Activated naive CD8-positive, alpha-beta T cell treated with anti-CD3 and anti-CD28 coated beads, Interleukin-2, amount 10 ng/mL, durations not matched to agents 7 days and 5 days (primary cell): ENCODE measurements around the gene FBH1. TPM values are rescaled to one million over a fixed set of nuclear protein-coding genes. Genes with fewer than 3 reads are reported as not detected.
"Not testable (repeated sequence)": the region's sequence is repeated elsewhere in the genome, so short reads cannot be mapped to it uniquely, and the experiment has no call there.

Experiments used
- ATAC-seq: fragments of 150-1000 bp; cut with Tn5 transposase; one replicate; pipeline ENCODE4 v1.10.0; 2021; ENCODE audit warnings: low read depth, moderate library complexity
- POLR2A ChIA-PET: fragments of 350-600 bp; sonication (Branson Sonifier 250); formaldehyde crosslinking; loops from one replicate; lab custom pipeline; 2021; ENCODE audit warnings: antibody characterized with exemption; lab: Charles Lee
- DNase-seq: peaks from one replicate; pipeline ENCODE4 v3.0.0; 2021
- H3K27ac Mint-ChIP-seq: one replicate; pipeline ENCODE4 v1.8.0; 2022; ENCODE audit warnings: mild to moderate bottlenecking, mixed read lengths
- H3K27me3 Mint-ChIP-seq: one replicate; pipeline ENCODE4 v1.8.0; 2022; ENCODE audit warnings: mild to moderate bottlenecking, moderate library complexity, mixed read lengths
- H3K36me3 Mint-ChIP-seq: one replicate; pipeline ENCODE4 v1.8.0; 2021; ENCODE audit warnings: mild to moderate bottlenecking, mixed read lengths
- H3K4me1 Mint-ChIP-seq: one replicate; pipeline ENCODE4 v1.8.0; 2021; ENCODE audit warnings: mixed read lengths
- H3K4me3 Mint-ChIP-seq: one replicate; pipeline ENCODE4 v1.8.0; 2022; ENCODE audit warnings: mild to moderate bottlenecking, moderate library complexity, mixed read lengths
- H3K9me3 Mint-ChIP-seq: one replicate; pipeline ENCODE4 v1.8.0; 2021; ENCODE audit warnings: mixed read lengths
- total RNA-seq, 2 experiments: library from RNA; stranded (reverse); gene quantifications; one replicate each; pipeline ENCODE4 v1.2.3, GENCODE V29; 2021

FBH1 gene
- 10 to 100 TPM; 71.6 to 72.9 TPM for total RNA-seq

DNA sequence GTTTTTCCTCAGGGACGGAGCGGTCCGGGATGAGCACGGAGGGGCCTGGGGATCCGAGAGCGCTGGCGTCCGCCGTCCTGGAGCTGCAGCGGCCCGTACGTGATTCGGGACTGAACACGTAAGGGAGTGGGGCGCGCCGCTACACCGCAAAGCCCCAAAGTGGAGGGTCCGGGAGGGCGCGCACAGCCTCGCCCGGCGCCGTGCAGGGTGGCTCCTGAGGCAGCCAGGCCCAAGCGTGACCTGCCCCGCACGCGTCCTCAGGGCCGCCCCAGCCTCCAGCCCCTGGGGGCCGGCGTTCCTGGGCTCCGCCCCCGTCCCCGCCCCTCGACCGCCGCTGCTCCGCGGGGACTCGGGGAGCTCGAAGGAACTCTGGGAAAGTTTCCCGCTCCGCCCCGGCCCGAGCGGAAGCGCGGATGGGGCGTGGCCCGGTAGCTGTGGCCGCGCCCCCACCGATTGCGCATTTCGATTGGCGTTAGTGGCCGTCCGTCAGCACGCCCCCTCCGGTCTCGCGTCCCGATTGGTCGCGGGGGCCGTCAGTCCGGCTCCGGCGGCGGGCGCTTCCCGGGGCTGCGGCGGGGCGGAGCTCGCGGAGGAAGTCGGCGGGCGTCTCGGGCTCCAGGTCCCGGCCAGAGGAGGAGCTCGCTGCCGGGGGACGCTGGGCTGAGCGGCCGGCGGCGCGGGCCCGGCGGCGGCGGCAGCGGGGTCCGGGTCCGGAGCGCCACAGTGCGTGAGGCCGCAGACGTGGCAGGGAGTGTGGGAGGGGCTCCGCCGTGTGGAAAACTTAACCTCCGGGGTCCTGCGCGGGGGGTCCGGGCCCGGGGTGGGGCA is at the start of gene FBH1, which contains the start of gene ANKRD16:
TSS of gene FBH1 (plus strand) at position 620 of the 828 bp plus-strand sequence. CDS start at position 723, 103 bp downstream.
TSS of gene ANKRD16 (minus strand) at position 270 of the 828 bp plus-strand sequence. CDS start 539 bp downstream, outside the sequence.
- Mint-ChIP-seq H3K27ac (peak within 1 kb of the TSS; percentile 77), H3K4me3 (peak within 1 kb of the TSS; percentile 96), H3K4me1 (peaks cover 34% of the 10 kb centered on the region), H3K9me3 (no peaks in the 10 kb centered on the region), H3K27me3 (no peaks in the 10 kb centered on the region), H3K36me3 (peaks cover 24% of the 10 kb centered on the region)
- DNase-seq (peak; percentile 99), ATAC-seq (peak; percentile 80)
- POLR2A ChIA-PET: interaction anchor here (0.5 to 2.0 kb wide), 15 partner anchors 9 to 441 kb away, joined by 3 to 16 read pairs (median 3); partner anchors contain the start of genes GDI2, IL15RA and IL2RA

- ATAC-seq (no peak), DNase-seq (no peak)
- Mint-ChIP-seq H3K4me3 (no peak overlapping the region), H3K27ac (no peak overlapping the region), H3K36me3 (no peaks in the 10 kb centered on the region), H3K27me3 (peaks cover 6% of the 10 kb centered on the region), H3K9me3 (no peaks in the 10 kb centered on the region), H3K4me1 (peaks cover 2% of the 10 kb centered on the region)
- POLR2A ChIA-PET: no interaction called here
Measured at GRCh38 chr10:5840314-5841307, 49.4 kb upstream of the FBH1 start.

DNA sequence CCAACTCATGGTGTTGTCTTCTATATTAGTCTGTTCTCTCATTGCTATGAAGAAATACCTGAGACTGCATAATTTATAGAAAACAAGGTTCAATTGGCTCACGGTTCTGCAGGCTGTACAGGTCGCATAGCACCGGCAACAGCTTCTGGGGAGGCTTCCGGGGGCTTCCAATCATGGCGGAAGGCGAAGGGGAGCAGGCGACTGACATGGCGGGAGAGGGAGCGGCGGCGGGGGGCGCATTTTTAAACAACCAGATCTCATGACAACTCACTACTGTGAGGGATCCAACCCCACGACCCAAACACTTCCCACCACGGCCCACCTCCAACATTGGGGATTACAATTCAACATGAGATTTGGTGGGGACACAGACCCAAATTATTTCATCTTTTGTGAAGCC is 48.1 kb upstream of the FBH1 start:
- Mint-ChIP-seq H3K36me3 (no peaks in the 10 kb centered on the region), H3K27me3 (peaks cover 6% of the 10 kb centered on the region), H3K27ac (no peak overlapping the region), H3K4me1 (peaks cover 8% of the 10 kb centered on the region), H3K9me3 (no peaks in the 10 kb centered on the region), H3K4me3 (no peak overlapping the region)
- no peak for DNase-seq
- no peak for ATAC-seq
- POLR2A ChIA-PET: no interaction called here

GRCh38 chr10:5843686-5844344 is 46.2 kb upstream of the FBH1 start:
- no peaks in the 10 kb centered on the region for H3K27me3 Mint-ChIP-seq
- ATAC-seq (no peak), DNase-seq (no peak)
- H3K9me3 Mint-ChIP-seq: no peaks in the 10 kb centered on the region
- H3K27ac Mint-ChIP-seq: no peak overlapping the region
- POLR2A ChIA-PET: interaction anchor here (0.6 kb wide), 1 partner anchor 9 kb away, joined by 3 read pairs; no protein-coding TSS in a partner anchor
- peaks cover 8% of the 10 kb centered on the region for H3K4me1 Mint-ChIP-seq
- no peaks in the 10 kb centered on the region for H3K36me3 Mint-ChIP-seq
- H3K4me3 Mint-ChIP-seq: no peak overlapping the region

DNA sequence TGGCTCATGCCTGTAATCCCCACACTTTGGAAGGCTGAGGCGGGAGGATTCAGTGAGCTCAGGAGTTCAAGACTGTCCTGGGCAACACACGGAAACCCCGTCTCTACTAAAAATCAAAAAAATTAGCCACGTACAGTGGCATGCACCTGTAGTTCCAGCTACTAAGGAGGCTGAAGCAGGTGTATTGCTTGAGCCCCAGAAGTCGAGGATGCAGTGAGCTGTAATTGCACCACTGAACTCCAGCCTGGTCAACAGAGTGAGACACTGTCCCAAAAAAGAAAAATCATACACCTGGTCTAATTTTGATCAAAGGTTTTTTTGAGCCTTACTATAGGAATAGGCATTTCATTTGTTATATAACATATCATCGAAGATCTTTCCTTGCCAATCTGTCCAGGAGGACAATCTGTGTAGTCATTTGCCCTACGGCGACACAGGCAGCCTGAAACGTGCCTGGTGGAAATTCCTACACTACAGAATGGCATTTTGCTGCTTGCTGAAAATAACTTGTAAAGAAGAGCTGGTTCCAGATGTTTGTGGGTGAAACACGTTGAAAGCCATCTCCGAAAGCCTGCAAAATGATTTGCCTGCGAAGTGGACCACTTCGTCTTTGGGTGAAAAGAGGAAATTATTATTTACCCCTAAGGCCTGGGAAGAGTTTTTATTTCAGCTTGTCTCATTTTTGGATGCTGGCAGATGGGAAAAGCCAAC is 45.5 kb upstream of the FBH1 start:
- H3K4me1 Mint-ChIP-seq: peaks cover 8% of the 10 kb centered on the region
- H3K27me3 Mint-ChIP-seq: no peaks in the 10 kb centered on the region
- H3K9me3 Mint-ChIP-seq: no peaks in the 10 kb centered on the region
- no peak overlapping the region for H3K4me3 Mint-ChIP-seq
- H3K36me3 Mint-ChIP-seq: no peaks in the 10 kb centered on the region
- DNase-seq: no peak
- POLR2A ChIA-PET: interaction anchor here (0.5 to 0.6 kb wide), 2 partner anchors 8 to 31 kb away, joined by 3 read pairs; partner anchors contain the start of gene GDI2
- ATAC-seq: no peak
- H3K27ac Mint-ChIP-seq: no peak overlapping the region

GRCh38 chr10:5846667-5847066 is 43.4 kb upstream of the FBH1 start:
- not testable (repeated sequence) for ATAC-seq, H3K27me3 Mint-ChIP-seq, H3K36me3 Mint-ChIP-seq, H3K4me3 Mint-ChIP-seq, DNase-seq, H3K9me3 Mint-ChIP-seq, H3K27ac Mint-ChIP-seq, H3K4me1 Mint-ChIP-seq
- POLR2A ChIA-PET: interaction anchor here (0.5 kb wide), 1 partner anchor 29 kb away, joined by 10 read pairs; no protein-coding TSS in a partner anchor

GRCh38 chr10:5854131-5854475 is 35.9 kb upstream of the FBH1 start:
- Mint-ChIP-seq H3K4me1 (peaks cover 2% of the 10 kb centered on the region), H3K4me3 (no peak overlapping the region), H3K27ac (no peak overlapping the region), H3K36me3 (no peaks in the 10 kb centered on the region), H3K9me3 (no peaks in the 10 kb centered on the region), H3K27me3 (no peaks in the 10 kb centered on the region)
- no peak for DNase-seq
- ATAC-seq: no peak
- POLR2A ChIA-PET: interaction anchor here (0.6 kb wide), 1 partner anchor 29 kb away, joined by 3 read pairs; no protein-coding TSS in a partner anchor

DNA sequence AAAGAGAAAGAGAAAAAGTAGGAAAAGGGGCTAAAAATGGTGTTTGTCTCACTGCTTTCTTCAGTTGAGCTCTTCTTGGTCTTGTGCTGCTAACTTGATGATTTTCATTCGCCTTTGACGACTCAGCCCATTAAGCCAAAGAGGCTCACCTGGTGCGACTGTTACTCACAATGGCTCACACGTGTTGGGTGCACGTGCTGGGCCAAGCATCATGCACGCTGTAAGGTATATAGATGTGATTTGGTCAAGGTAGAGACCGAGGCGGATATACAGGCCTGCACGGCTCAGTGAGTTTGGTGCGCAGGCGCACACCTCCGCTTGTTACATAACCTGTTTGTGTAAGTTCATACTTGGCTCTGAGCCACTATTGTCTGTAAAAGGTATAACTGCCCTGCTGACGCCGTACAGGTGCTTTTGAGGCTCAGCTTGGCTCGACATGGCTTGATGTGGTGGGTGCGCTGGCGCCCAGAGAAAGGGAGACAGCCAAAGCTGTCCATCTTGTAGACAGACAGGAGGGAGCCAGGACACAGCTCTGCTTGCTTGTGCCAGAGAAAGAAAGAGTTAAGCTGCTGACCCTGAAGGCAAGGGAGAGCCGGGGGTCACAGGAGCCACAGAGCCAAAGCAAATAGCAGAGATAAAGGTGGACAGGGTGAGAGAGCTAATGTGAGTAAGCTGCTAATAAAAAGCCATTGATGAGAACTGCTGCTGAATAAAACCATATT is 33.9 kb upstream of the FBH1 start:
- ATAC-seq: no peak
- H3K4me1 Mint-ChIP-seq: peaks cover 2% of the 10 kb centered on the region
- H3K4me3 Mint-ChIP-seq: no peak overlapping the region
- no peaks in the 10 kb centered on the region for H3K36me3 Mint-ChIP-seq
- H3K9me3 Mint-ChIP-seq: no peaks in the 10 kb centered on the region
- POLR2A ChIA-PET: no interaction called here
- no peaks in the 10 kb centered on the region for H3K27me3 Mint-ChIP-seq
- H3K27ac Mint-ChIP-seq: no peak overlapping the region
- DNase-seq: no peak

DNA sequence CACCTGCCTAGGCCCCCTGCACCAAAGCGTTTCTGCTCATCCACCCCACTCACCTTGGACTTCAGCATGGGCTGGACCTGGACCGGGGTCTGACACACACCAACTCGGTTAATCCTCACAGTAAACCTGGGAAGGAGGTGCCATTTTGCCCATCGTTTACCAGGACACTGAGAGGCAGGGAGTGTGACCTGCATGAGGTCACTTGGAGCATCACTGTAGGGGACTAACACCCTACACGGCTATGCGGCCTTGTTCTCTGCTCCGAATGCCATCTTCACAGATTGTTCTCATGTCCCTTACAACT is 33.4 kb upstream of the FBH1 start:
- H3K4me1 Mint-ChIP-seq: peaks cover 2% of the 10 kb centered on the region
- DNase-seq: no peak
- no peak overlapping the region for H3K4me3 Mint-ChIP-seq
- no peaks in the 10 kb centered on the region for H3K36me3 Mint-ChIP-seq
- POLR2A ChIA-PET: no interaction called here
- H3K27ac Mint-ChIP-seq: no peak overlapping the region
- H3K27me3 Mint-ChIP-seq: no peaks in the 10 kb centered on the region
- no peak for ATAC-seq
- H3K9me3 Mint-ChIP-seq: no peaks in the 10 kb centered on the region

GRCh38 chr10:5858811-5859210 is 31.2 kb upstream of the FBH1 start:
- Mint-ChIP-seq H3K4me3 (no peak overlapping the region), H3K27ac (no peak overlapping the region), H3K27me3 (no peaks in the 10 kb centered on the region), H3K4me1 (peaks cover 2% of the 10 kb centered on the region), H3K9me3 (no peaks in the 10 kb centered on the region), H3K36me3 (no peaks in the 10 kb centered on the region)
- POLR2A ChIA-PET: no interaction called here
- DNase-seq (no peak), ATAC-seq (no peak)

DNA sequence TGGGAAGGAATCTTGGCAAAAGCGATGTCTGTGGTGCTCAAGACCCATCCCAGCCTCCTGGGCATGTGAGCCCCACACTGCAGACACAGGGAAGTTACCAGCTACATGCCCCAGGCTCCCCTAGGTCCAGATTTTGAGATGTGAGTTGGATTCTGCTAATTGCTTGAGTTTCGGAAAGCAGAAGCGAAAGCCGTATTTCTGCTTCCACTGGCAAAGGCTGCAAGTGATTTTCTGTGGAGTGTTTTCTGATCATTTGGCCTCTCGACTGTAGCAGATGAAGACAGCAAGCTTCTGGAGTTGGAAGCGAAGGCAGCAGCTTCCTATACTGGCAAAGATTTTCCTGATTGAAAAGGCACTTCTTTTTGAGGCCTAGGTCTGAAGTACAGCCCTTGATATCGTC is 30.0 kb upstream of the FBH1 start:
- no peak for ATAC-seq
- no peak for DNase-seq
- H3K27ac Mint-ChIP-seq: no peak overlapping the region
- no peaks in the 10 kb centered on the region for H3K36me3 Mint-ChIP-seq
- POLR2A ChIA-PET: no interaction called here
- H3K4me1 Mint-ChIP-seq: peaks cover 2% of the 10 kb centered on the region
- H3K4me3 Mint-ChIP-seq: no peak overlapping the region
- no peaks in the 10 kb centered on the region for H3K9me3 Mint-ChIP-seq
- H3K27me3 Mint-ChIP-seq: no peaks in the 10 kb centered on the region

DNA sequence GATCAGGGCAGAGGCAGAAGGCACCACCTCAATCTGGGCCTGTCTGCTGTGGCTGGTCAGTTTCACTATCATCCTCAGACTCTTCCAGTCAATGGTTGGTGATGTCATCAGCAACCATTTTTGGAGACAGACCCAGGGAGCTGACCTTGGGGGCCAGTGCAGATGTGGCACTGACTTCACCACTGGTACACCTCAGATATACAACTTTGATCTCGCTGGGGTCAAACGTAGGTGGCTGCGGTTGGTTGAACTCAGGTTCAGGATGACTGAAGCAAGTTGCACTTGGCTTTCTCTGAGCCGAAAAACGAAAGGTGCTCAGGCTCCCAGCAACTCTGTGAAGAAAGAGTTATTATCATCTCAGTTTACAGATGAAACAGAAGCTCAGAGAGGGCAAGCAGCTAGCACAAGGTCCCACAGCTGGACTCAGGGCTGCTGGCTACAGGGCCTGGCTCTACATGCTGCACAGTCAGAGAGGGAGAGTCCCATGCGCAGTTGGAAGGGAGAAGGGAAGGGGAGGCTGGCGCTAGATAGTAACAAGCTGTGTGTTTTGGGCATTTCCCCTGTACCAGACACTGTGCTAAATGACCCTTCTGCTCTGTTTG is 27.6 kb upstream of the FBH1 start:
- peaks cover 5% of the 10 kb centered on the region for H3K4me1 Mint-ChIP-seq

More for the DNA sequence above, 27.6 kb upstream of the FBH1 start:
- no peak for DNase-seq
- Mint-ChIP-seq H3K27me3 (no peaks in the 10 kb centered on the region), H3K36me3 (no peaks in the 10 kb centered on the region), H3K9me3 (no peaks in the 10 kb centered on the region), H3K4me3 (no peak overlapping the region), H3K27ac (no peak overlapping the region)
- no peak for ATAC-seq
- POLR2A ChIA-PET: no interaction called here
